DND-41 (cell line): ENCODE measurements around the gene CHM.

Experiments used
- ATAC-seq: fragments of 200-7000 bp; cut with Tn5 transposase; 3 replicates; pipeline ENCODE4 v1.9.1; 2021; ENCODE audit warnings: low read depth; ENCODE audit not compliant: insufficient read depth
- DNase-seq: peaks from one replicate; pipeline ENCODE4 v3.0.0-alpha.2; 2020
- H2AFZ ChIP-seq: 2 replicates; pipeline ENCODE4 v1.6.0; 2012; ENCODE audit warnings: low read depth, low read length
- H3K27ac ChIP-seq: 2 replicates; pipeline ENCODE4 v1.5.1; 2012; ENCODE audit warnings: low read length, inconsistent platforms
- H3K27me3 ChIP-seq: fragments of 200-600 bp; sonication (generic); 2 replicates; pipeline ENCODE4 v1.6.0; 2012; ENCODE audit warnings: low read length, mild to moderate bottlenecking, inconsistent platforms; ENCODE audit not compliant: insufficient read depth, poor library complexity
- H3K36me3 ChIP-seq: 2 replicates; pipeline ENCODE4 v1.5.1; 2012; ENCODE audit warnings: low read length, inconsistent platforms; ENCODE audit not compliant: insufficient read depth
- H3K4me1 ChIP-seq: 2 replicates; pipeline ENCODE4 v1.5.1; 2012; ENCODE audit warnings: mild to moderate bottlenecking, low read length; ENCODE audit not compliant: insufficient read depth
- H3K4me2 ChIP-seq: 2 replicates; pipeline ENCODE4 v1.6.0; 2012; ENCODE audit warnings: mild to moderate bottlenecking, moderate library complexity, low read length, inconsistent platforms; ENCODE audit not compliant: insufficient read depth
- H3K4me3 ChIP-seq, 2 experiments: fragments of 200-600 bp in 1 of 2; shearing (Covaris generic) in 1 of 2; 2 replicates each; pipeline ENCODE4 v1.5.1; 2012 to 2016; ENCODE audit warnings: inconsistent platforms in 2 of 2, low read length in 2 of 2, mild to moderate bottlenecking in 2 of 2, low read depth in 1 of 2, moderate library complexity in 1 of 2
- H3K79me2 ChIP-seq: 2 replicates; pipeline ENCODE4 v1.6.0; 2012; ENCODE audit warnings: low read length, inconsistent platforms; ENCODE audit not compliant: insufficient read depth
- H3K9ac ChIP-seq: 2 replicates; pipeline ENCODE4 v1.6.0; 2012; ENCODE audit warnings: low read depth, mild to moderate bottlenecking, inconsistent platforms, low read length, moderate library complexity
- H3K9me3 ChIP-seq: 2 replicates; pipeline ENCODE4 v1.5.1; 2012; ENCODE audit warnings: low read length, moderate library complexity, mild to moderate bottlenecking, inconsistent platforms; ENCODE audit not compliant: insufficient read depth, severe bottlenecking
- H4K20me1 ChIP-seq: 2 replicates; pipeline ENCODE4 v1.6.0; 2012; ENCODE audit warnings: low read length; ENCODE audit not compliant: insufficient read depth
- EZH2 ChIP-seq: IDR thresholded peaks from 3 replicates; pipeline ENCODE4 v1.6.1; 2012; ENCODE audit warnings: borderline replicate concordance, low read depth, mild to moderate bottlenecking, moderate library complexity, low read length, inconsistent platforms; ENCODE audit not compliant: severe bottlenecking
- TF ChIP-seq, protein P1 (sequence below): IDR thresholded peaks from 2 replicates; pipeline ENCODE4 v1.5.1; 2012; ENCODE audit warnings: borderline replicate concordance, low read length, moderate library complexity, mild to moderate bottlenecking; ENCODE audit not compliant: poor library complexity, severe bottlenecking; ENCODE audit errors: extremely low read depth

CHM gene, protein sequence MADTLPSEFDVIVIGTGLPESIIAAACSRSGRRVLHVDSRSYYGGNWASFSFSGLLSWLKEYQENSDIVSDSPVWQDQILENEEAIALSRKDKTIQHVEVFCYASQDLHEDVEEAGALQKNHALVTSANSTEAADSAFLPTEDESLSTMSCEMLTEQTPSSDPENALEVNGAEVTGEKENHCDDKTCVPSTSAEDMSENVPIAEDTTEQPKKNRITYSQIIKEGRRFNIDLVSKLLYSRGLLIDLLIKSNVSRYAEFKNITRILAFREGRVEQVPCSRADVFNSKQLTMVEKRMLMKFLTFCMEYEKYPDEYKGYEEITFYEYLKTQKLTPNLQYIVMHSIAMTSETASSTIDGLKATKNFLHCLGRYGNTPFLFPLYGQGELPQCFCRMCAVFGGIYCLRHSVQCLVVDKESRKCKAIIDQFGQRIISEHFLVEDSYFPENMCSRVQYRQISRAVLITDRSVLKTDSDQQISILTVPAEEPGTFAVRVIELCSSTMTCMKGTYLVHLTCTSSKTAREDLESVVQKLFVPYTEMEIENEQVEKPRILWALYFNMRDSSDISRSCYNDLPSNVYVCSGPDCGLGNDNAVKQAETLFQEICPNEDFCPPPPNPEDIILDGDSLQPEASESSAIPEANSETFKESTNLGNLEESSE

DNA sequence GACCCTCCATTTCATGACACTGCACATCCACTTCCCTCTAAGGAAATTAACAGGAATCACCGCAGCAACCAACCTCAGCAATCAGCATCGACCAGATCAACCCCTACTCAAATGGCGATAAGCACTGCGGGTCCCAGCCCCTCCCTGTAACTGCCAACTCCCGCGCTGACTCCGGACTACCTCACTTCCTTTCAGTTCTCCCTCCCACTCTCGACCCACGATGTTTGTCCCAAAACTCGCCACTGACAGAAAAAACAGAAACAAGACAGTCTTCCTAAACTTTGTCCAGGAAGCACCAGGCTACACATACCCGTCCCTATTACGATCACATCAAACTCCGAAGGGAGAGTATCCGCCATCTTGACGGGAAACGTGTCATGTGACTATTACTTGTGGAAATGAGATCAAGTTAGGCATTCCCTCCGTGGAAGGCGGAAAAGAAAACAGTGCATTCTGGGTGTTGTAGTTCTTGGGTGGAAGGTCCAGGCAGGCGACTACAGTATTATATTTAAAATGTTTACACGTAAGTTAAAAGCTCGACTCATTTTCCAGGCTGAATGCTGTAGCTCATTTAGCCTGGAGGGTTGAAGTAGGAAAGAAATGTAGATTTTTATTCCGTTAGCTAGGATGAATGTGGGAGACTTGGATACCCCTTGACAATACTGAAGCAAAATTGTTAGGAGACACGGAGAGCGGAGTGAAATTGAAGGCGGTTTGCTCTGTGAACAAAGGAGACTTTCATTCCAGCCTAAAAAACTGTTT is at the start of gene CHM:
CHM (minus strand) TSS at position 385 of the 762 bp plus-strand sequence; CDS start at position 359, 26 bp downstream.
- H3K4me3 ChIP-seq: peak within 1 kb of the TSS; percentile 51 to 60
- H4K20me1 ChIP-seq: no peaks in the 10 kb centered on the region
- peak within 1 kb of the TSS; percentile 83 for H2AFZ ChIP-seq
- H3K79me2 ChIP-seq: peaks cover 46% of the 10 kb centered on the region
- peaks cover 18% of the 10 kb centered on the region for H3K4me1 ChIP-seq
- no peaks in the 10 kb centered on the region for H3K9me3 ChIP-seq
- H3K27me3 ChIP-seq: no peaks in the 10 kb centered on the region
- peak within 1 kb of the TSS; percentile 73 for H3K4me2 ChIP-seq
- TF ChIP-seq EZH2: no peak
- TF ChIP-seq, protein P1, sequence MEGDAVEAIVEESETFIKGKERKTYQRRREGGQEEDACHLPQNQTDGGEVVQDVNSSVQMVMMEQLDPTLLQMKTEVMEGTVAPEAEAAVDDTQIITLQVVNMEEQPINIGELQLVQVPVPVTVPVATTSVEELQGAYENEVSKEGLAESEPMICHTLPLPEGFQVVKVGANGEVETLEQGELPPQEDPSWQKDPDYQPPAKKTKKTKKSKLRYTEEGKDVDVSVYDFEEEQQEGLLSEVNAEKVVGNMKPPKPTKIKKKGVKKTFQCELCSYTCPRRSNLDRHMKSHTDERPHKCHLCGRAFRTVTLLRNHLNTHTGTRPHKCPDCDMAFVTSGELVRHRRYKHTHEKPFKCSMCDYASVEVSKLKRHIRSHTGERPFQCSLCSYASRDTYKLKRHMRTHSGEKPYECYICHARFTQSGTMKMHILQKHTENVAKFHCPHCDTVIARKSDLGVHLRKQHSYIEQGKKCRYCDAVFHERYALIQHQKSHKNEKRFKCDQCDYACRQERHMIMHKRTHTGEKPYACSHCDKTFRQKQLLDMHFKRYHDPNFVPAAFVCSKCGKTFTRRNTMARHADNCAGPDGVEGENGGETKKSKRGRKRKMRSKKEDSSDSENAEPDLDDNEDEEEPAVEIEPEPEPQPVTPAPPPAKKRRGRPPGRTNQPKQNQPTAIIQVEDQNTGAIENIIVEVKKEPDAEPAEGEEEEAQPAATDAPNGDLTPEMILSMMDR: no peak
- DNase-seq (peak; percentile 72), ATAC-seq (peak; percentile 93)
- H3K27ac ChIP-seq: peak within 1 kb of the TSS; percentile 84
- no peaks in the 10 kb centered on the region for H3K36me3 ChIP-seq
- peak within 1 kb of the TSS; percentile 54 for H3K9ac ChIP-seq

DNA sequence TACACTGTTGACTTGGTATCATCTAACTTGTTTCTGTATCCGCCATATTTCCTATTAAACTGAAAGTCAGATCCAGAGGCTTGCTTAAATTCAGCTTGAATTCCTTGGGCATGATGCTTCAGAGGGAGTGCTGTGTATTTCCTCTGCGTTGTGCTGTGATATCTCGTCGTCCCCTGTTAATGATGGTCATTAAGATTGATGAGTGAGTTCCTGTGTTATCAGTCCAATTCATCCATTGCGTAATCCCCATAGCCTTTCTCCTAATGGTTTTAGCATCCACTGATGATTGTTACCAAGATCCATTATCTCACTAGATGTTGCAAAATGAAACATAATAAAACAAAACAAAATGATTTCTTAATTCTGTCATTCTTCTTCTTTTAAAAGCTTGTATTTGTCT is 31.3 kb upstream of the CHM start:
- Histone ChIP-seq H2AFZ (no peak overlapping the region), H3K4me3 (no peak overlapping the region), H3K27me3 (no peaks in the 10 kb centered on the region), H3K4me2 (no peak overlapping the region), H3K4me1 (no peaks in the 10 kb centered on the region), H3K36me3 (no peaks in the 10 kb centered on the region), H4K20me1 (no peaks in the 10 kb centered on the region), H3K9ac (no peak overlapping the region), H3K27ac (no peak overlapping the region), H3K79me2 (no peaks in the 10 kb centered on the region), H3K9me3 (no peaks in the 10 kb centered on the region)
- DNase-seq (no peak), ATAC-seq (no peak)
- TF ChIP-seq EZH2: no peak
- TF ChIP-seq, protein P1: no peak

DNA sequence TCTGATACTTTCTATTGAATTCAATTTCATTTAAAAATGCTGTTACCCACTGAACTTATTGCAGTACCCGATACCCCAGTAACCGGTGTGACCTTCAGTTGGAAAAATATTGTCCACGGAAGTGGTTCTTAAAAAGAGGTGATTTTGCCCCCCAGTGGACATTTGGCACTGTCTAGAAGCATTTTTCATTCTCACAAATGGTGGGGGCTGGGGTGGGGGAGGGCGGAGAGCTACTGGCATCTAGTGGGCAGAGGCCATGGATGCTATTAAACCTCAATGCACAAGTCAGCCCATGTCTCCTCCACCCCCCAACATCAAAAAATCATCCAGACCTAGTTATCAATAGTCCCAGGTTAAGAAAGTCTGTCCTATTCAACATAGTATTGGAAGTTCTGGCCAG is 19.6 kb upstream of the CHM start:
- no peaks in the 10 kb centered on the region for H3K79me2 ChIP-seq
- no peak overlapping the region for H3K9ac ChIP-seq
- H3K27ac ChIP-seq: no peak overlapping the region
- DNase-seq (no peak), ATAC-seq (no peak)
- TF ChIP-seq, protein P1: no peak
- no peak for TF ChIP-seq EZH2
- no peak overlapping the region for H3K4me2 ChIP-seq
- no peaks in the 10 kb centered on the region for H4K20me1 ChIP-seq
- no peak overlapping the region for H3K4me3 ChIP-seq
- no peaks in the 10 kb centered on the region for H3K27me3 ChIP-seq
- no peaks in the 10 kb centered on the region for H3K36me3 ChIP-seq
- no peaks in the 10 kb centered on the region for H3K4me1 ChIP-seq
- H2AFZ ChIP-seq: no peak overlapping the region
- H3K9me3 ChIP-seq: no peaks in the 10 kb centered on the region
